Liver (tissue), 3 donors: ENCODE measurements around the gene FBXO28.

Experiments
- FOXA2 ChIP-seq: IDR thresholded peaks from 2 replicates; pipeline ENCODE4 v1.6.1; 2016; ENCODE audit warnings: antibody characterized with exemption
- GABPA ChIP-seq, 2 donors: IDR thresholded peaks in 1 of 2; conservative IDR thresholded peaks in 1 of 2; 2 replicates each; pipeline ENCODE4 v1.6.1; 2016; ENCODE audit warnings: antibody characterized with exemption in 2 of 2, mild to moderate bottlenecking in 1 of 2, moderate library complexity in 1 of 2
- JUND ChIP-seq, 2 donors: IDR thresholded peaks; 2 replicates each; pipeline ENCODE4 v1.6.1; 2016; ENCODE audit warnings: antibody characterized with exemption in 2 of 2
- NR2F2 ChIP-seq: IDR thresholded peaks from 2 replicates; pipeline ENCODE4 v1.6.1; 2016; ENCODE audit warnings: antibody characterized with exemption
- RAD21 ChIP-seq, 2 donors: IDR thresholded peaks; 2 replicates each; pipeline ENCODE4 v1.6.1; 2016; ENCODE audit warnings: antibody characterized with exemption in 2 of 2, mild to moderate bottlenecking in 2 of 2
- REST ChIP-seq: IDR thresholded peaks from 2 replicates; pipeline ENCODE4 v1.6.1; 2016; ENCODE audit warnings: antibody characterized with exemption, mild to moderate bottlenecking
- RXRA ChIP-seq, 2 donors: IDR thresholded peaks; 2 replicates each; pipeline ENCODE4 v1.6.1; 2017 to 2018; ENCODE audit warnings: antibody characterized with exemption in 2 of 2, mild to moderate bottlenecking in 1 of 2
- SP1 ChIP-seq: IDR thresholded peaks from 2 replicates; pipeline ENCODE4 v1.6.1; 2018; ENCODE audit warnings: antibody characterized with exemption, mild to moderate bottlenecking
- TAF1 ChIP-seq: conservative IDR thresholded peaks from 2 replicates; pipeline ENCODE4 v1.6.1; 2016; ENCODE audit warnings: antibody characterized with exemption, mild to moderate bottlenecking
- YY1 ChIP-seq: IDR thresholded peaks from 2 replicates; pipeline ENCODE4 v1.6.1; 2016; ENCODE audit warnings: antibody characterized with exemption, mild to moderate bottlenecking
- TF ChIP-seq, protein P1 (sequence below): IDR thresholded peaks from 2 replicates; pipeline ENCODE4 v1.6.1; 2016; ENCODE audit warnings: antibody characterized with exemption
- TF ChIP-seq, protein P2 (sequence below): fragments of 150-350 bp; IDR thresholded peaks from 2 replicates; pipeline ENCODE4 v1.5.1; 2017; ENCODE audit warnings: improper control_type of control experiment, low read depth, low read length; ENCODE audit not compliant: missing input control
- TF ChIP-seq, protein P3 (sequence below): IDR thresholded peaks from 2 replicates; pipeline ENCODE4 v1.6.1; 2016; ENCODE audit warnings: antibody characterized with exemption
- TF ChIP-seq, protein P4 (sequence below): IDR thresholded peaks from 2 replicates; pipeline ENCODE4 v1.6.1; 2016; ENCODE audit warnings: antibody characterized with exemption
- donor health status: healthy.
- donor health status: healthy.

- TF ChIP-seq, protein P1, sequence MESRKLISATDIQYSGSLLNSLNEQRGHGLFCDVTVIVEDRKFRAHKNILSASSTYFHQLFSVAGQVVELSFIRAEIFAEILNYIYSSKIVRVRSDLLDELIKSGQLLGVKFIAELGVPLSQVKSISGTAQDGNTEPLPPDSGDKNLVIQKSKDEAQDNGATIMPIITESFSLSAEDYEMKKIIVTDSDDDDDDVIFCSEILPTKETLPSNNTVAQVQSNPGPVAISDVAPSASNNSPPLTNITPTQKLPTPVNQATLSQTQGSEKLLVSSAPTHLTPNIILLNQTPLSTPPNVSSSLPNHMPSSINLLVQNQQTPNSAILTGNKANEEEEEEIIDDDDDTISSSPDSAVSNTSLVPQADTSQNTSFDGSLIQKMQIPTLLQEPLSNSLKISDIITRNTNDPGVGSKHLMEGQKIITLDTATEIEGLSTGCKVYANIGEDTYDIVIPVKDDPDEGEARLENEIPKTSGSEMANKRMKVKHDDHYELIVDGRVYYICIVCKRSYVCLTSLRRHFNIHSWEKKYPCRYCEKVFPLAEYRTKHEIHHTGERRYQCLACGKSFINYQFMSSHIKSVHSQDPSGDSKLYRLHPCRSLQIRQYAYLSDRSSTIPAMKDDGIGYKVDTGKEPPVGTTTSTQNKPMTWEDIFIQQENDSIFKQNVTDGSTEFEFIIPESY = no peak
- TF ChIP-seq, protein P2, sequence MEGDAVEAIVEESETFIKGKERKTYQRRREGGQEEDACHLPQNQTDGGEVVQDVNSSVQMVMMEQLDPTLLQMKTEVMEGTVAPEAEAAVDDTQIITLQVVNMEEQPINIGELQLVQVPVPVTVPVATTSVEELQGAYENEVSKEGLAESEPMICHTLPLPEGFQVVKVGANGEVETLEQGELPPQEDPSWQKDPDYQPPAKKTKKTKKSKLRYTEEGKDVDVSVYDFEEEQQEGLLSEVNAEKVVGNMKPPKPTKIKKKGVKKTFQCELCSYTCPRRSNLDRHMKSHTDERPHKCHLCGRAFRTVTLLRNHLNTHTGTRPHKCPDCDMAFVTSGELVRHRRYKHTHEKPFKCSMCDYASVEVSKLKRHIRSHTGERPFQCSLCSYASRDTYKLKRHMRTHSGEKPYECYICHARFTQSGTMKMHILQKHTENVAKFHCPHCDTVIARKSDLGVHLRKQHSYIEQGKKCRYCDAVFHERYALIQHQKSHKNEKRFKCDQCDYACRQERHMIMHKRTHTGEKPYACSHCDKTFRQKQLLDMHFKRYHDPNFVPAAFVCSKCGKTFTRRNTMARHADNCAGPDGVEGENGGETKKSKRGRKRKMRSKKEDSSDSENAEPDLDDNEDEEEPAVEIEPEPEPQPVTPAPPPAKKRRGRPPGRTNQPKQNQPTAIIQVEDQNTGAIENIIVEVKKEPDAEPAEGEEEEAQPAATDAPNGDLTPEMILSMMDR = peak; percentile 27
- peak; percentile 50 to 60 for TF ChIP-seq RAD21 (IDR thresholded peaks at IDR 0.05)
- TF ChIP-seq, protein P3, sequence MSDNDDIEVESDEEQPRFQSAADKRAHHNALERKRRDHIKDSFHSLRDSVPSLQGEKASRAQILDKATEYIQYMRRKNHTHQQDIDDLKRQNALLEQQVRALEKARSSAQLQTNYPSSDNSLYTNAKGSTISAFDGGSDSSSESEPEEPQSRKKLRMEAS = peak; percentile 13
- TF ChIP-seq FOXA2 = no peak
- TF ChIP-seq SP1 = peak; percentile 35
- no peak for TF ChIP-seq JUND (IDR thresholded peaks at IDR 0.05)
- TF ChIP-seq YY1 = peak; percentile 83
- no peak for TF ChIP-seq TAF1
- no peak for TF ChIP-seq RXRA (IDR thresholded peaks at IDR 0.05)
- TF ChIP-seq, protein P4, sequence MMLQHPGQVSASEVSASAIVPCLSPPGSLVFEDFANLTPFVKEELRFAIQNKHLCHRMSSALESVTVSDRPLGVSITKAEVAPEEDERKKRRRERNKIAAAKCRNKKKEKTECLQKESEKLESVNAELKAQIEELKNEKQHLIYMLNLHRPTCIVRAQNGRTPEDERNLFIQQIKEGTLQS = no peak
- TF ChIP-seq GABPA (IDR thresholded peaks at IDR 0.05 in 1 of 2, conservative IDR thresholded peaks at IDR 0.05 in 1 of 2) = peak in 1 of 2 donors; percentile 23
- peak; percentile 32 for TF ChIP-seq NR2F2
- TF ChIP-seq REST = no peak
These were observed 7.2 kb upstream of the FBXO28 start for GRCh38 chr1:224106568-224107281.
